Heart left ventricle (tissue), 13 donors: Measurements from ENCODE around the gene DOCK9.

Source experiments
- CTCF ChIP-seq, 12 donors: fragments of 200-600 bp; sonication (generic) in 4 of 12; IDR thresholded peaks; one replicate each; pipeline versions ENCODE4 v1.5.0 to v1.8.0; 2018 to 2022; ENCODE audit warnings: antibody characterized with exemption in 12 of 12, mild to moderate bottlenecking in 5 of 12
- POLR2A ChIP-seq, 2 donors: fragments of 450-650 bp; IDR thresholded peaks; one replicate each; pipeline ENCODE4 v1.6.1; 2017; ENCODE audit warnings: antibody characterized with exemption in 2 of 2, mild to moderate bottlenecking in 2 of 2, moderate library complexity in 2 of 2
- donor health status: ischemic (EF 13 %, LVEDD 7.1; RV severe dilation, severe dysfunction).
- donor health status: DM: no; HTN: yes; CAD: no.
- donor health status: DM: no; HTN: no; CAD: no.
- donor health status: ischemic (EF 25% LVEDD 6.9; RV normal size, moderate dysfunction).
- donor health status: ischemic (EF 25% LVEDD 5.7; RV mildly dilated, moderate dysfunction).
- donor health status: ischemic (EF 35%, LVEDD 5.7; RV mildly dilated, moderate dysfunction).
- donor health status: nonischemic (EF 11% LVEDD 7.7; RV severe dilation, severe dysfunction).
- donor health status: DM: yes; HTN: yes; CAD: no.
- donor health status: PGD.
- donor health status: ischemic (EF 29% LVEDD 5.4; RV normal size, mild dysfunction).
- donor health status: nonischemic (EF 23%, LVEDD 6.1; RV moderate dilation, normal function).

- TF ChIP-seq CTCF (IDR thresholded peaks at IDR 0.05): no peak
- TF ChIP-seq POLR2A (IDR thresholded peaks at IDR 0.05): no peak
These were observed 196.4 kb downstream of the DOCK9 start for GRCh38 chr13:98781470-98781869.
